ENCODE data around the gene HIPK3.
"Not testable (repeated sequence)": the region's sequence is repeated elsewhere in the genome, so short reads cannot be mapped to it uniquely, and the experiment has no call there.

The HIPK3 gene

DNA sequence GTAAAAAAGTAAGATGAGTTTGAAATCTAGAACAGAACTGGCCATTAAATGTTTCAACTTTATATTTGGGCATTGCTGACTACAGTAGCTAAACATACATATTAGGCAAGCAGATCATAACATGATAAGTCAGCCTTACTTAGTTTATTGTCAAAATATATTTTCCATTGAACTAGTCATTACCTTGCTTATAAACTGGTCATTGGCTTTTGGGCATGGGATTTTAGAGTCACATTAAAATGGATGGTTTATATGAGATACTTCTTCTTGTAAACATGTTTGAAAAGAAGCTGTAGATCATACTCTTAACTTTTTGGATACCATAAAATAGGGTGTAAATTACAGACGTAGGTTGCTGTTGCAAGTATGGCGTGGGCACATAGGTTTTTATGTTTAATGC lies 2.7 kb downstream of the HIPK3 start:
- no peak for DNase-seq

DNA sequence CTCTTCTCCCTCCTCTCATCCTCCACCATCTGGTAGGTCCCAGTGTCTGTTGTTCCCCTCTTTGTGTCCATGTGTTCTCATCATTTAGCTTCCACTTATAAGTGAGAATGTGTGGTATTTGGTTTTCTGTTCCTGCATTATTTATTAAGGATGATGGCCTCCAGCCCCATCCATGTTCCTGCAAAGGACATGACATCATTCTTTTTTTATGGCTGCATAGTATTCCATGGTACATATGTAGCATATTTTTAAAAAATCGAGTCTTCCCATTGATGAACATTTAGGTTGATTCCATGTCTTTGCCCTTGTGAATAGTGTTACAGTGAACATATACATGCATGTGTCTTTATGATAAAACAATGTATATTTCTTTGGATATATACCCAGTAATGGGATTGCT lies 4.2 kb downstream of the HIPK3 start:
- DNase-seq: not testable (repeated sequence)

DNA sequence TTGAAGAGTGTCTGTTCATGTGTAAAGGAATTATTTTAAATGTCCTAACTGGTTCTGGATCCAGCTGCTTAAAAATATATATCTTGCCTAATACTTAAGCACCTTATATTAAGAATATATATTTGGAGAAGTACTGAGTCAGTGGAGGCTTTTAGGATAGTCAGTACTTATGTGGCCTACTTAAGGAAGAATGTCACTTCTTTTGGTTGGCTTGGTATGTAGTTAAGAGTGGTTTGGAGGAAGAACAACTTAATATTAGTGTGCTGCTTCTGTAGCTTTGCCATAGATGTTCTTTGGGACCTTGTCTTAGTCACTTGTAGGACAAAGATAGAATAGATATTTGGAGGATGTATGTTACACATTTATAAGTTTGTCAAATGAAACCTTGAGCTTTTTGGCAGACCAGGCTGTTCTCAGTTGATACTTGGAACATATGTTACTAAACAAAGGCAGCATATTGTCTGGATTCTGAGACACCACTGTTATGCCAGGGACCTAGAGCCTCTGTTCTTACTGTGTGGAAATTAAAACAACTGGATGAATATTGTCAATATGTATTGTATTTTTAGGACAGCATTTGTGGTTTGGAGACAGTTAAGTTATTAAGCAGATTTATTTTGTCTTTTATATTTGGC lies 4.9 kb downstream of the HIPK3 start:
- DNase-seq: peak; percentile 56

DNA sequence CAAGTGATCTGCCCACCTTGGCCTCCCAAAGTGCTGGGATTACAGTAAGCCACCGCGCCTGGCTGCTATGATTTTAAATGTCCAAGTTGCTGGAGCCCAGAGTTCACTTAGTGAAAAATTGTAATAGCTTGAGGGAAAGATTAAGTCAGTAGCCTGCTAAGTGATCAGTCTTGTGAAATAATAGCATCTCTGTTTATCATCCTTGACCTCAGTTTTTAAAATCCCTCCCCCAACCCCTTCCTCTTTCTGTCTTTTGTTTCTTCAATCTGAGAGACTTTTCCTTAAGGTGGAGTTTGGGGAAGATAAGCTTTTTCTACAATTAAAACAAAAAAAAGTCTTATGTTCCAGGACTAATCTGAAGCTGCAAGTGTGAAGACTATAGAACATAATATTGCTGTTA lies 6.4 kb downstream of the HIPK3 start:
- DNase-seq: no peak

DNA sequence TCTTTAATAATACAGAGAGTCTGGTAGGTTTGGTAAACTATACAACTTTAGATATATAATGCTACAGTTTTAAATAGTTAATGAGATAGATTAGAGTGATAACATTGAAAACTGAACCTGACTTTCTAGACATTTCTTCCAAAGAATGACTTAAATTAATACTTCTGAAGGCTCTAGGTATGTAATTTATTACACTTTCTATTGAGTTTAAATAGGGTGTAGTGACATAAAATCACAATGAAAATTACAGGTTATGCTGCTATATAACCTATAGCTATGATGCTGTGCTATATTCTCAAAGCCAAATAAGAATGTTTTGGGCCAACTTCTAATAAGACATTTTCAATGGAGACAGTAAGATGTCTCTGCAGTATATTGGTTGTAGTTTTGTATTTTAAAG lies 7.7 kb downstream of the HIPK3 start:
- DNase-seq: no peak

DNA sequence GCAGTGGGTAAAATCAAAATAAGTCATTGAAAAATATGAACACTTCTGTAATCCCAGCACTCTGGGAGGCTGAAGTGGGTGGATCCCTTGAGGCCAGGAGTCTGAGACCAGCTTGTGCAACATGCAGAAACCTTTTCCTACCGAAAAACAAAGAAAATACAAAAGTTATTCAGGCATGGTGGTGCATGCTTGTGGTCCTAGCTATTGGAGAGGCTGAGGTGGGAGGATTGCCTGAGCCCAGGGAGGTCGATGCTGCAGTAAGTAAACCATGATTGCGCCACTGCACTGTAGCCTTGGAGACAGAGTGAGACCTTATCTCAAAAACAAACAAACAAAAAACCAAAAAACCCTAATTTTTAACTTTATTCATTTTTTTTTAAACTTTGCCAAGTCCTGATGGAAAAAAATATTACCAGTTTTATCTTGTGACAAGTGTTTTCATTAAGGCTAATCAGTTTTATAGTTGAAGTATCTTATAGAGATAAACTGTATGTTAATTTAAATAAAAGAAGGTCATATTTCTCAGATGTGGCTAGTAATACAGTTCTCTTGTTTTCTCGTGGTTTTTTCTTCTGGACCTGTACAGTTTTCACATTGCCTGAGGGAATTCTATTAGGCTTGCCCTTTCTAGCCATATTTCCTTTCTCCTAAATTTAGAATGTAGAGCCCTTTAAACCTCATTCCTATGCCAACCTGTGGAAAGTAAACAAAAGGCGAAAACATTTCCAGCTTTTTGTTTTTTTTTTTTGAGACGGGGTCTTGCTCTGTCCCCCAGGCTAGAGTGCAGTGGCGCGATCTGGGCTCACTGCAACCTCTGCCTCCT lies 9.4 kb downstream of the HIPK3 start:
- peak; percentile 24 for DNase-seq

DNA sequence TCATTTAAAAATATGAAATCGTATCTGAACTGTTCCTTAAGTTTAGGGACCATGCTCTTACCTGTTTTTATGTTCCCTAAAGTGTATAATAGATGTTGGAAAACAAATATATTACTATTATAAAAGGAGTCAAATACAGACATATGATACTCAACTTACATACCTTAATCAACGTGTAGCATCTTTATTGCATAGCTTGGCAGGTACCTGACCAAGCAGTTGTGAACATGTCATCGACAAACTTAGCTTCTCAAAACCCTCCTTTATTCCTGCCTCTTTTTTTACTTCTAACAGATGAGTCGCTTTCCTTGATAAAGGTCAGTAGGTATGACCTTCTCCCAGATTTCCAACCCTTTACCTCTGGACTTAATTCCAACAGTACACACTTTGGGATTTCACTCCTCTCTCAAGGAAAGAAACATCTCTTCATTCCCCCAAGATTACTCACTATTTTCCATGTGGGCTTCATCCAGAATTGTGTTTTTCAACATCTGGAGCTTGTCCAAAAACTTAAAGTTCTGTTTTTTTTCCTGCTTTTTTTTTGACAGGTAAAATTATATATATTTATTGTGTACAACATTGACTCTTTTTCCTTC lies 11.9 kb downstream of the HIPK3 start:
- peak; percentile 36 for DNase-seq

DNA sequence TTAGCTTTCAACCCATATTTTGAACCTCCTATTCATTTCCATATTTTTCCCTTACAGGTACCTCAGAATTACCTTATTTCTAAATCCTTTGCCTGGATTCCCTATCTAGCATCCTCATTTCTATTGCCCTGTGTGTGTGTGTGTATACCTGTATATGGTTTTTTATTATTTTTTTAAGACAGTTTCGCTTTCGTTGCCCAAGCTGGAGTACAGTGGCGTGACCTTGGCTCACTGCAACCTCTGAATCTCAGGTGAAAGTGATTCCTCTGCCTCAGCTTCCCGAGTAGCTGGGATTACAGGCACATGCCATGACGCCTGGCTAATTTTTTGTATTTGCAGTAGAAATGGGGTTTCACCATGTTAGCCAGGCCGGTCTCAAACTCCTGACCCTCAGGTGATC lies 12.6 kb downstream of the HIPK3 start:
- DNase-seq: no peak

DNA sequence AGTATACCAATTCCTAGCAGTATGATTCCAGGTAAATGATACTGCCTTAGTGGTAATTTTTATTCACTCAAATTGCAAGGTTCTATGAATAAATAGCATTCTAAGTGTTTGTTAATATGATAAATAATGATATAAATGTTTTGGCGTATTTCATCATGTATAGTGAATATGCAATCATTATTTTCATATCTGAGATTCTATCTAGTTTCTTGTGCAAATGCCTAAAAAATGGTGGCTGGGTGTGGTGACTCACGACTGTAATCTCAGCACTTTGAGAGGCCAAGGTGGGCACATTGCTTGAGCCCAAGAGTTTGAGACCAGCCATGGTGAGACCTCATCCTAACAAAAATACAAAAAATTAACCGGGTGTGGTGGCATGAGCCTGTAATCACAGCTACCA lies 13.9 kb downstream of the HIPK3 start:
- DNase-seq: no peak

DNA sequence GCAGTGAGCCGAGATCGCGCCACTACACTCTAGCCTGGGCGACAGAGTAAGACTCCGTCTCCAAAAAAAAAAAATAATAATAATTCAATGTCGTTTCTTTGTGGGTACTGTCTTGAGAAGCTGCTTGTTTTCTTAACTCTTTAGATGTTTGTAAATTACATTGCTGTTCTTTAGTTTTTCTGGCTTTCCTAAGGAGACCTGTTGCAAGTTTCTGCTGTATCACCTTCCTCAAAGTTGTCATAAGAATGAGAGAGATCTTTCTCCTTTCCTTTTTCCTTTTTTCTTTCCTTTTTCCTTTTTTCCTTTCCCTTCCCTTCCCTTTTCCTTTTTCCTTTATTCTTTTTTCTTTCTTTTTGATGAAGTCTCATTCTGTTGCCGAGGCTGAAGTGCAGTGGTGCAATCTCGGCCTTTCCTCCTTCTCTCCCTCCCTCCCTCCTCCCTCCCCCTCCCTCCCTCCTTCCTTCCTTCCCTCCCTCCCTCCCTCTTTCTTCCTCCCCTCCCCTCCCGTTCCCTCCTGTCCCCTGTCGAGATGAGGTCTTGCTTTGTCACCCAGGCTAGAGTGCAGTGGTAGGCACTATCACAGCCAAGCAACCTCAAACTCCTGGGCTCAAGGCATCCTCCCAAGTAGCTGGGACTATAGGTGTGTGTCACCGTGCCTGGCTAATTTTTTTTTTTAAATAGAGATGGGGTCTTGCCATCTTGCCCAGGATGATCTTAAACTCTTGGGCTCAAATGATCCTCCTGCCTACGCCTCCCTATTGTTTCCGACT lies 15.3 kb downstream of the HIPK3 start:
- DNase-seq: no peak

DNA sequence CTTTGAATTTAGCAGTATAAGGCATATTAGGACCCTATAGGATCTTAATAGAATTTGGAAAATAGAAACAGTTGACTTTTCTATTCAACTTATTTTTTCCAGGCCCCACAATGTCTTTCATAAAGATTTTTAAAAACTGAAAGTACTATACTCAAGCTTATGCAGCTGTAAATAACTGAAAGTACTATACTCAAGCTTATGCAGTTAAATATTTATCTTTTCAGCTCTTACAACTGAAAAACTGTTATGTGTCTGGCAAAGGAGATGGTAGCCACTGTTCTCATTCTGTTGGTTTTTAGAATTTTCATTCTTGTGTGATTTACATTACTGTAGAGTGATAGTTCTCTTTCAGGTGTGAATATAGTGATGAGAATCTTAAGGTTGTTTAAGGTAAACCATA lies 16.5 kb downstream of the HIPK3 start:
- no peak for DNase-seq

DNA sequence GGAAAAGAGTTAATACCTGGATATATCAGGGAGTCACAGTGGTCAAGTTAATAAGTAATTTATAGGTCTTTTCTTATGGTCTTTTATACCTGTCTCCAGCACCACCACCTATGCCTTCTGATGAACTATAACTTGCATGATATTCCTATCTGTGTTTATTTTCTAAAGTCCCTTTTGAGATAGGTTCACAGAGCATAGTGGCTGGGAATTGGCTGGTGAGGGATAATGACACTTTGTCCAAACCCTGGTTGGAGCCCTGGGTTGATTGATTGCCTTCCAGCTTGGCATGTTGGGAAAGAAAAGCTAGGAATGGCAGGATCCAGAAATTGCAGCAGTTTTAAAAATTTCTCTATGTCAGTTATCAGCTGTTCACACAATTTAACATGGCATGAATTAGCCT lies 23.2 kb downstream of the HIPK3 start:
- no peak for DNase-seq

DNA sequence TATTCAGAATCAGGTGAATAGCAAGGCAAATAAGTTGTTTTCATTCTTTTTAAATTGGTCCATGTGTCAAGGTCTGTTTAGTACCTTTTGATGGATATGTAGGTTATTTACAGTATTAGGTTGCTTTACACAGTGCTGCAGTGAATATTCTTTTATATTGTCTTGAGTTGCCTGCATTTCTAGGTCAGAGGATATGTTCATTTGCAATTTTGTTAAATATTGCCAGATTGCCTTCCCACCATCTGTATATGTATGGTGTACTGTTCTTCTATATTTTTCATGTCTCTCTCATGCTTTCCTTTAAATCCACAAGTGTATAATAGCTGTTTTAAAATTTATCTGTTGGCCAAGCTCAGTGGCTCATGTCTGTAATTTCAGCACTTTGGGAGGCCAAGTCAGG lies 24.6 kb downstream of the HIPK3 start:
- DNase-seq: no peak

DNA sequence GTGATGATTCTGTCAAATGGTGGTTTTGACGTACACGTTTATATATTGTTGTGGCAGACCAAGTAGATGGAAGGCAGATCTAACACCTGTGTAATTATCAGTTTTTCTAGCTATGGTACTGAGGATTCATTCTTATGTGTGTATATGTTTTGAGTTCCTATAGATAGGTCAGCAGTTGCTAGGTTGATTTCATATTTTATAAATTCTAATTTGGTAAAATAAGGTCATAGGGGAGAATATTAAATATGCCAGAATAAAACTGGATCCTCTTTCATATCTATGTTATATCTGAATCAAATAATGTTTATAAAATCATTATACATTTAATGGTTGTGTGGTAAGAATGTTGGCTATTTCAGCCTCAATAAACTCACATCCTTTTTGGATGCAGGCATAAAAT lies 27.6 kb downstream of the HIPK3 start:
- no peak for DNase-seq

DNA sequence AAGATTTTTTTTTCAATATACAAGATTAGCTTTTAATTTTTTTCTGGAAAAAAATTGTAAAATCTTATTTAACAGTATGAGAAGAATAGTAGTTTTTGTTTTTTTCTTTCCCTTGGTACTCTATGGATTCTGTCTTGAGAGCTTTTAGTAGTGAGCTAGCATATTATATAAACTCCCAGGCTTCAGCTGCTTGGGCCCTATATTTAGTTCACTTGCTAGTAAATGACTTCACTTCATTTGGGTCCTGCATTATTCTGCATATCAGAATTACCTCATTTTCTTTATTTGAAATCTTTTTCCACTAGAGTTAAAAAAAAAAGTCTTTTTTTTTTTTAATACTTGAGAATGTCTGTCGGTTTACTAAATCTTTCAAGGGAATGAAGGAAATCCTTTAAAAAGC lies 33.1 kb downstream of the HIPK3 start:
- DNase-seq: no peak

DNA sequence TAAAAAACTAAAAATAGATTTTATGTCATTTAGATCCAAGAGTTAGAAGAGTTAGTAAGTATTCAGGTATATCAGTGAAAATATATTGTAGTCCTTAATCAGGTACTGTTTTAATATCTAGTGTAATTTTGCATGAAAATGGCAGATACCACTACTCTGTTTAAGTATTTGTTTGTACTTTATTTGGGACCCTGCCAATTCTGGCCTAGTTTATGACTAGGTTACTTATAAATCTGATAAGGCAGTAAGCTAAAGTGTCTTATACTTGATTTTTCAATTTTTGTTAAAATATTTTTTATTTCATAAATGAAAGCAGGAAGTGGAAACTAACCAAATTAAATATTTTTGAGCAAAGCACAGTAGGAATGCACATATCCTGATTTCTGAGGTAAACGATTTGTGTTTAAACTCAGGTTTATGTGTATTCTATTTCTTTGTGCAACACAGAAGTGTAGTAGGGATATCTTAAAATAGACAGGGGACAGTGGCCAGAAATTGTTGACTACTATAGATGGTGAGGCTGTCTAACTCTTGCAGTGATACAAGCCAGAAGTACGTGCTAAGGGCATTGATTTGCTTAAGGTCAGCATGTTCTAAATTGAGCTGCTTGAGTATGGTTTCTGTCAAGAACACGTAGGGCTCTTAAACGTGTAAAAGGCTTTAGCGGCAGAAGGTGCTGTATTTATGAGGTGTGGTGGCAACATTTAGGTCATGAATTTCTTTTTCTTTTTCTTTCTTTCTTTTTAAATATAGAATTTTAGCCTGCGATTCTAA lies 34.0 kb downstream of the HIPK3 start:
- no peak for DNase-seq

DNA sequence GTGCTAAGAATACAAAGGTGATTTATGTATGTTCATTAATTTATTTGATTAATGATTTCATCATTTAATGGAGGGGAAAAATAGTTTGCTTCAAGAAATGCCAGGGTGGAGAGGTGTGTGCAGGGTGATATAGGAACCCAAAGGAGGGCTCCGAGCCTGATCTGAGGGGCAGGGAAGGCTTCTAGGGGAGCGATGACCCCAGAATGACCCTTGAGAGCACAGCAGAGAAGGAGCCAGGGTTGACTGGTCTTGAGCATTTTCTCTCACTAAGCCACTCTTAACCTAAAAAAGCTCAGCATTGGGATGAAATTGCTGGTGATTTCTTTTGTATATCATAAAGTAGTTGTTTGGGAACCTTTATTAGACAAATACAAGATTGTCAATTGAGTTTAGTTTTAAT lies 35.1 kb downstream of the HIPK3 start:
- DNase-seq: no peak

DNA sequence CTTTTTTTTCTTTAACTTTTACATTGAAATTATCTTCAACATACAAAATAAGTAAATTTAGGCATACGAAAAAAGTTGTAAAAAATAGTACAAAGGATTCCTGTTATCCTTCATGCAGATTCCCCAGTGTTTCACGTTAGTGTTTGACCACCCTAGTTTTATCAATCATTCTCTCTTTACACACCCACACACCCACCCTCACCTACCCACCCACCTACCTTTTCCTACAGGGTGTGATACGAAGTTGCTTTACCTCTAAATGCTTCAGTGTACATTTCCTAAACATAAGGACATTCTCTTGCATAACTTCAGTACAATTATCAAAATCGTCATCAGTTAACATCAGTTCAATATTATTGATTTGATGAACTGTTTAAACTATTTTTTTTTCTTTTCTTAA lies 37.0 kb downstream of the HIPK3 start:
- DNase-seq: no peak

DNA sequence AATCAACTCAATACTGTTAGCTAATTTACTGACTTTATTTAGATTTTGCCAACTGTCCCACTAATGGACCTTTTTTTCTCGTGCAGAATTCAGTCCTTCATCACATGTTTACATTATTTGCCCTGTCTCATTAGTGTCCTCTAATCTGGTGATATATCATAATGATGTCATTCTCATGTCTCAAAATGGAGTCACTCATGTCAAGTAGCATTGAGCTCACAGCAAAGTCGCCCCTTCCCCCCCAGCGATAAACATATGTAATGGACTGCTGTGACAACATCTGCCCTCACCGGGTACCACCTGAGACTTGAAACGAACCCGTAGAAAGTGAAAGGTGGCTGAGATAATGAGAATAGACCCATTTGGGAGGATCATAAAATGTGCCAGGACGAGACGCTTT lies 37.6 kb downstream of the HIPK3 start:
- no peak for DNase-seq

DNA sequence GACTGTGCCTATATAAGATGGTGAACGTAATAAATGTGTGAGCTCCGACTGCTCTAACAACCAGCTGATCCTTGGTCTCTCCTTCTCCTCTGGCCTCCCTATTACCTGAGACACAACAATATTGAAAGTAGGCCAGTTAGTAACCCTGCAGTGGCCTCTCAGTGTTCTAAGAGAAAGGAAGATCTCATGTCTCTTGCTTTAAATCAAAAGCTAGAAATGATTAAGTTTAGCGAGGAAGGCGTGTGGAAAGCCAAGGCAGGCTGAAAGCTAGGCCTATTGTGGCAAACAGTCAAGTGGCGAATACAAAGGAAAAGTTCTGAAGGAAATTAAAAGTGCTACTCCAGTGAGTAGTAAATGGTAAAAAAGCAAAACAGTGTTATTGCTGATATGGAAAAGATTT lies 39.5 kb downstream of the HIPK3 start:
- no peak for DNase-seq

DNA sequence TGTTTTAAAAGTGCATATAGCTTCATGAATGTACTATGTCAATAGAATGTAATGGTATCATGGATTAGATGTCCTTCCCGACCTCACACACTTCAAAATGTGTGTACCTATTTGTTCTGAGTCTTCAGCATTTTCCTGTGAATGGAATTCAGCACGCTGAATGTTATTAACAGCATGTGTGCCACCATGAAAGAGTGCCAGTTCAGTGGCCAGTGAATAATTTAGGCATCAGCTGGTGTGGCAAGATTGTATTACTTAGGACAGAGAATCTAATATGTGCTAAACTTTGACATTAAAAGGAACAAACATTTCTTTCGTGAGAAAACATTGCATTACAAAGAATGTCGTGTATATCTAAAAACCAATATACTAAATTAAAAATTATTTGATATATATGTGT lies 46.4 kb downstream of the HIPK3 start:
- no peak for DNase-seq

DNA sequence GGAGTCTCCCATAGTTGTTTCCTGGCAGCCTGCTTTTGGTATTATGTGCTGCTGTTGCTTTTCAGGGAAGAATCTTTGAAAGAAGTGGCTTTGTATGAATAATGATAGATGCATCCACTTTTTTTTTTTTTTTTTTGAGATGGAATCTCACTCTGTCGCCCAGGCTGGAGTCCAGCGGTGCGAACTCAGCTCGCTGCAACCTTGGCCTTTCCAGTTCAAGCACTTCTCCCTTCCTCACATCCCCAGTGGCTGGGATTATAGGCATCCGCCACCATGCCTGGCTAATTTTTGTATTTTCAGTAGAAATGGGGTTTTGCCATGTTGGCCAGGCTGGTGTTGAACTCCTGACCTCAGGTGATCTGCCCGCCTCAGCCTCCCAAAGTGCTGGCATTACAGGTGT lies 49.6 kb downstream of the HIPK3 start:
- not testable (repeated sequence) for DNase-seq

DNA sequence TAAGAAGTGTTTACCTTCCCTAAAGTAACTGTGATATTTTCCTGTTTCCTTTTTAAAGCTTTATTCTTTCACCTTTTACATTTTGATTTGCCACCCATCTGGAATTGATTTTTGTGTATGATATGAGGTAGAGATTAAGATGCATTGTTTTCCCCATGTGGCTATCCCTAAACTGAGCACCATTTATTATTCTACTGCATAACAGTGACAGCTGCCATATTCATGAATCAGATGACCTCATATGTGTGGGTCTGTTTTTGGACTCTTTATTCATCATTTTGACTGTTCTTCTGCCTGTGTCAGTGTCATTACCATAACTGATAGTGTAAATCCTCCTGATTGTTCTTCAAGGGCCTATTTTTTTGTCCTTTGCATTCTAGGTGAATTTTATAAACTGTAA lies 50.8 kb downstream of the HIPK3 start:
- peak; percentile 43 for DNase-seq
